Naive thymus-derived CD4-positive, alpha-beta T cell (primary cell): Measurements from ENCODE around the gene CTU1. TPM values are rescaled to one million over a fixed set of nuclear protein-coding genes. Genes with fewer than 3 reads are reported as not detected.

Experiments
- ATAC-seq: fragments of 150-1000 bp; cut with Tn5 transposase; 2 replicates; pipeline ENCODE4 v1.10.0; 2021; ENCODE audit warnings: mild to moderate bottlenecking, moderate library complexity
- CTCF ChIA-PET: fragments of 350-600 bp; sonication (Branson Sonifier 250); formaldehyde crosslinking; loops from one replicate; lab custom pipeline; 2021; ENCODE audit warnings: antibody characterized with exemption; lab: Charles Lee
- POLR2A ChIA-PET: fragments of 350-600 bp; sonication (Branson Sonifier 250); formaldehyde crosslinking; loops from one replicate; lab custom pipeline; 2021; ENCODE audit warnings: antibody characterized with exemption, inconsistent platforms; lab: Charles Lee
- DNase-seq, 9 donors: peaks; one replicate each; pipeline versions ENCODE4 v3.0.0 to v3.0.0-alpha.2; 2020 to 2022; ENCODE audit warnings: mixed read lengths in 1 of 9
- H3K27ac ChIP-seq: one replicate; pipeline ENCODE4 v1.7.0; 2013; ENCODE audit warnings: mild to moderate bottlenecking, low read depth, low read length, moderate library complexity
- H3K27me3 ChIP-seq, 2 donors: one replicate each; pipeline ENCODE4 v1.7.0; 2013; ENCODE audit warnings: low read length in 2 of 2, mild to moderate bottlenecking in 2 of 2, moderate library complexity in 2 of 2; ENCODE audit not compliant: control insufficient read depth in 2 of 2, insufficient read depth in 2 of 2
- H3K36me3 ChIP-seq, 3 experiments: 1 replicate in 2 of 3; 2 replicates in 1 of 3; pipeline ENCODE4 v1.7.0; 2013; ENCODE audit warnings: low read length in 3 of 3, mild to moderate bottlenecking in 3 of 3, moderate library complexity in 1 of 3; ENCODE audit not compliant: insufficient read depth in 3 of 3, control insufficient read depth in 2 of 3
- H3K4me1 ChIP-seq, 2 donors: one replicate each; pipeline ENCODE4 v1.7.0; 2013; ENCODE audit warnings: low read length in 2 of 2, mild to moderate bottlenecking in 2 of 2, moderate library complexity in 1 of 2; ENCODE audit not compliant: control insufficient read depth in 2 of 2, insufficient read depth in 2 of 2
- H3K4me3 ChIP-seq: 2 replicates; pipeline ENCODE4 v1.7.0; 2013; ENCODE audit warnings: mild to moderate bottlenecking, low read length
- H3K9me3 ChIP-seq, 3 experiments: 1 replicate in 2 of 3; 2 replicates in 1 of 3; pipeline ENCODE4 v1.7.0; 2013; ENCODE audit warnings: low read length in 3 of 3; ENCODE audit not compliant: control insufficient read depth in 2 of 3
- H3K27ac Mint-ChIP-seq, 9 donors: one replicate each; pipeline ENCODE4 v1.8.0; 2020 to 2022; ENCODE audit warnings: mixed read lengths in 9 of 9, mild to moderate bottlenecking in 8 of 9, moderate library complexity in 5 of 9, inconsistent platforms in 2 of 9
- H3K27me3 Mint-ChIP-seq, 5 donors: one replicate each; pipeline ENCODE4 v1.8.0; 2021 to 2022; ENCODE audit warnings: mixed read lengths in 5 of 5, mild to moderate bottlenecking in 1 of 5
- H3K36me3 Mint-ChIP-seq, 5 donors: one replicate each; pipeline ENCODE4 v1.8.0; 2020 to 2022; ENCODE audit warnings: mixed read lengths in 5 of 5, mild to moderate bottlenecking in 3 of 5, inconsistent platforms in 1 of 5
- H3K4me1 Mint-ChIP-seq, 7 donors: one replicate each; pipeline ENCODE4 v1.8.0; 2020 to 2022; ENCODE audit warnings: mixed read lengths in 7 of 7, mild to moderate bottlenecking in 3 of 7, inconsistent platforms in 1 of 7
- H3K4me3 Mint-ChIP-seq, 10 donors: one replicate each; pipeline ENCODE4 v1.8.0; 2020 to 2022; ENCODE audit warnings: mild to moderate bottlenecking in 10 of 10, mixed read lengths in 10 of 10, moderate library complexity in 6 of 10, inconsistent platforms in 2 of 10
- H3K9me3 Mint-ChIP-seq, 11 donors: one replicate each; pipeline ENCODE4 v1.8.0; 2020 to 2022; ENCODE audit warnings: mixed read lengths in 11 of 11, mild to moderate bottlenecking in 4 of 11, inconsistent platforms in 1 of 11, moderate library complexity in 1 of 11
- intact Hi-C, 2 donors: fragments of 100-400 bp; cut with micrococcal nuclease; formaldehyde crosslinking; loops; one replicate each; pipeline ENCODE4 v1.15.1; 2023
- polyA plus RNA-seq, 2 donors: library from polyadenylated mRNA; unstranded; fragments of 300-500 nt; fragmentation: Illumina TruSeq; gene quantifications; one replicate each; pipeline ENCODE4 v1.2.3, GENCODE V29; 2021
- total RNA-seq, 6 experiments: library from RNA in 5 of 6; stranded (reverse) in 5 of 6; gene quantifications; 1 replicate in 5 of 6; 2 replicates in 1 of 6; pipeline ENCODE4 v1.2.3 and lab custom pipeline; 2021 to 2026

Gene CTU1
- total and polyA plus RNA-seq, 7 experiments from 2014 or later: 3.0 to 11.8 (median 6.3) TPM

DNA sequence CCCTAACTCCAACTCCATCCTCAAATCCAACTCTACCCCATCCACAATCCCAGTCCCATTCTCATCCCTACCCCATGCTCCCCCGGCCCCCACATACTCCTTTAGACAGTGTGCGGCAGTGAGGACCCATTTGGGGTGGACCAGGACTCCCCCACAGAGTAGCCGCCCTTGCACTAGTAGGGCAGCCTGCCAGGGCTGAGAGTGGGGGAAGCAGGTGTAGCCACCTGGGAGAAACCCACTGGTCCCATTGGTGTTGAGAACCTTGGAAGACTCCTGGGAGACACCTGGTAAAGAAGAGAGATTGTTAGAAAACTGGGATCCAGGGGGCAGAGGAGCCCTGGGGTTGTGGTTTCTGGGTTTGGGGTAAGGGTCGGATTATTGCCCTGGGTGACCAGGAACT is 47.9 kb downstream of the CTU1 start:
- no peak for ATAC-seq
- peaks cover 0 to 13% (median 3%) of the 10 kb centered on the region in 11 donors for H3K9me3 Mint-ChIP-seq
- peaks cover 0 to 3% (median 3%) of the 10 kb centered on the region in 7 donors for H3K4me1 Mint-ChIP-seq
- no peak overlapping the region for H3K27ac ChIP-seq
- H3K4me3 ChIP-seq: no peak overlapping the region
- H3K9me3 ChIP-seq: no peaks in the 10 kb centered on the region
- no peak overlapping the region for H3K4me3 Mint-ChIP-seq
- no peaks in the 10 kb centered on the region for H3K4me1 ChIP-seq
- no peak for DNase-seq
- POLR2A ChIA-PET: no interaction called here
- peaks cover 21 to 60% (median 50%) of the 10 kb centered on the region in 5 donors for H3K27me3 Mint-ChIP-seq
- CTCF ChIA-PET: no interaction called here
- H3K27ac Mint-ChIP-seq: no peak overlapping the region
- intact Hi-C loops: no loop called here
- peaks cover 0 to 17% of the 10 kb centered on the region in 2 donors for H3K27me3 ChIP-seq
- H3K36me3 ChIP-seq: no peaks in the 10 kb centered on the region
- H3K36me3 Mint-ChIP-seq: peaks cover 0 to 11% (median 0%) of the 10 kb centered on the region in 5 donors

DNA sequence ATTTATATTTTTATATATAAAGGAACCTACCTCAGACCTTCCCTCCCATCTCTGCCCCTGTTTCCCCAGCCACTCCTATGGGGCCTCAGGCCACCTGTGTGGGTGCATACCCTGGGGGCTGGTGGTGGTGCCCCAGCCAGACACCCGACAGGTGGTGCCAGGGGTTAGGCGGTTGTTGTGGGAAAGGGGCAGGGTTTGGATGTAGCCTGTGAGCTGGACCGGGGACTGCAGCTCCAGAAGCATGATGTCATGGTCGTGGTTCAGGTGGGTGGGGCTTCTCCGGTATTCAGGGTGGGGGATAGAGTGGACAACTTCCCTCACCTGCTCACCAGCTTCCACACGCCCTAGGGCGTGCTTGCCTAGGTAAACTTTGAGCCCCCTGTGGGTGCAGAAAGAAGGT is 48.5 kb downstream of the CTU1 start:
- Histone ChIP-seq H3K4me1 (no peaks in the 10 kb centered on the region), H3K4me3 (no peak overlapping the region), H3K27me3 (peaks cover 0 to 12% of the 10 kb centered on the region in 2 donors), H3K36me3 (no peaks in the 10 kb centered on the region), H3K27ac (no peak overlapping the region), H3K9me3 (no peaks in the 10 kb centered on the region)
- Mint-ChIP-seq H3K36me3 (peaks cover 0 to 11% (median 0%) of the 10 kb centered on the region in 5 donors), H3K4me1 (peaks cover 0 to 1% (median 0%) of the 10 kb centered on the region in 7 donors), H3K27ac (no peak overlapping the region), H3K27me3 (peaks cover 19 to 63% (median 51%) of the 10 kb centered on the region in 5 donors), H3K4me3 (no peak overlapping the region), H3K9me3 (peaks cover 0 to 13% (median 3%) of the 10 kb centered on the region in 11 donors)
- DNase-seq: no peak
- CTCF ChIA-PET: no interaction called here
- no peak for ATAC-seq
- intact Hi-C loops: no loop called here
- POLR2A ChIA-PET: no interaction called here

DNA sequence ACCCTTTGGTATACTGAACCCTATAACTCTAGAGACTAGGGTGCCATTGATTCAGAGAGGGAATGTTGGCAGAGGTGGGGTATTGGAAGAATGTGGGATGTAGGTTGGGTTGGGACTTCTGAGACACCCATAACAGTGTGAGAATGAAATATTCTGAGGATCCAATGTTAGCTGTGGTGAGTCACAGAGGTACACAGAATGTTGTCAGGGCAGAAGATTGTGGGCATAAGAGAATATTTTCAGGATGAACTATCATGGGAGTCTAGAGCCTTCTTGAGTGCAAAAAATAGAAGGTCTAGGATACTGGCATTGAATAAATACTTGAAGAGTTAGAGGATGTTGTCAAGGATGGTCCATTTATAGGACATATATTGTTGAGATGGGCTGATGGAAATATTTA is 52.3 kb downstream of the CTU1 start:
- Mint-ChIP-seq H3K4me3 (no peak overlapping the region), H3K9me3 (peaks cover 0 to 2% (median 0%) of the 10 kb centered on the region in 11 donors), H3K4me1 (peaks cover 0 to 4% (median 0%) of the 10 kb centered on the region in 7 donors), H3K27me3 (peaks cover 19 to 58% (median 43%) of the 10 kb centered on the region in 5 donors), H3K36me3 (peaks cover 0 to under 1% (median 0%) of the 10 kb centered on the region in 5 donors), H3K27ac (no peak overlapping the region)
- Histone ChIP-seq H3K36me3 (no peaks in the 10 kb centered on the region), H3K4me1 (no peaks in the 10 kb centered on the region), H3K4me3 (no peak overlapping the region), H3K9me3 (no peaks in the 10 kb centered on the region), H3K27ac (no peak overlapping the region), H3K27me3 (no peaks in the 10 kb centered on the region)
- intact Hi-C loops: no loop called here
- ATAC-seq (no peak), DNase-seq (no peak)
- ChIA-PET POLR2A (no interaction called here), CTCF (no interaction called here)

Other genes starting within 250 kb of the CTU1 start
- not detected for gene KLK2, start 235.0 kb downstream of the CTU1 start, total RNA-seq
- gene KLK2, start 235.0 kb downstream of the CTU1 start, polyA plus RNA-seq: not detected
- gene KLK4, start 197.0 kb downstream of the CTU1 start, total RNA-seq: not detected
- not detected for gene KLK4, start 197.0 kb downstream of the CTU1 start, polyA plus RNA-seq
- gene KLK5, start 155.4 kb downstream of the CTU1 start, total RNA-seq: not detected
- gene KLK5, start 155.4 kb downstream of the CTU1 start, polyA plus RNA-seq: not detected
- gene KLK6, start 138.8 kb downstream of the CTU1 start, total RNA-seq: not detected
- gene KLK6, start 138.8 kb downstream of the CTU1 start, polyA plus RNA-seq: not detected
- gene KLK7, start 124.5 kb downstream of the CTU1 start, total RNA-seq: not detected
- not detected for gene KLK7, start 124.5 kb downstream of the CTU1 start, polyA plus RNA-seq
- gene KLK8, start 106.8 kb downstream of the CTU1 start, total RNA-seq: not detected
- gene KLK8, start 106.8 kb downstream of the CTU1 start, polyA plus RNA-seq: not detected
- gene KLK10, start 88.7 kb downstream of the CTU1 start, total RNA-seq: not detected
- gene KLK10, start 88.7 kb downstream of the CTU1 start, polyA plus RNA-seq: not detected
- gene KLK11, start 81.8 kb downstream of the CTU1 start, total RNA-seq: not detected
- not detected for gene KLK11, start 81.8 kb downstream of the CTU1 start, polyA plus RNA-seq
- gene KLK12, start 73.4 kb downstream of the CTU1 start, total RNA-seq: not detected
- not detected for gene KLK12, start 73.4 kb downstream of the CTU1 start, polyA plus RNA-seq
- not detected for gene KLK13, start 43.3 kb downstream of the CTU1 start, total RNA-seq
- gene KLK13, start 43.3 kb downstream of the CTU1 start, polyA plus RNA-seq: not detected
- under 1 TPM; 0.34 to 0.92 (median 0.66) TPM for gene KLK14, start 25.5 kb downstream of the CTU1 start, total RNA-seq
- gene KLK14, start 25.5 kb downstream of the CTU1 start, polyA plus RNA-seq: not detected
- gene SIGLEC9, start 16.5 kb upstream of the CTU1 start, total RNA-seq: 10 to 100 TPM in 1 of 5 experiments, 1 to 10 TPM in 3, under 1 TPM in 1; 0.34 to 26.8 (median 2.2) TPM
- under 1 TPM; 0.46 to 0.69 TPM for gene SIGLEC9, start 16.5 kb upstream of the CTU1 start, polyA plus RNA-seq
- gene SIGLEC7, start 33.9 kb upstream of the CTU1 start, total RNA-seq: 10 to 100 TPM in 1 of 5 experiments, under 1 TPM in 3, not detected in 1; 0.67 to 10.3 (median 0.83) TPM
- gene SIGLEC7, start 33.9 kb upstream of the CTU1 start, polyA plus RNA-seq: under 1 TPM in 1 of 2 donors, not detected in 1; 0.25 TPM
- 10 to 100 TPM in 2 of 5 experiments, 1 to 10 TPM in 1, under 1 TPM in 2; 0.51 to 59.2 (median 5.0) TPM for gene CD33, start 116.7 kb upstream of the CTU1 start, total RNA-seq
- gene CD33, start 116.7 kb upstream of the CTU1 start, polyA plus RNA-seq: not detected
- not detected for gene SIGLECL1, start 142.7 kb upstream of the CTU1 start, total RNA-seq
- gene SIGLECL1, start 142.7 kb upstream of the CTU1 start, polyA plus RNA-seq: not detected
- not detected for gene IGLON5, start 203.2 kb upstream of the CTU1 start, total RNA-seq
- gene IGLON5, start 203.2 kb upstream of the CTU1 start, polyA plus RNA-seq: not detected
- gene VSIG10L, start 233.7 kb upstream of the CTU1 start, total RNA-seq: 1 to 10 TPM in 1 of 5 experiments, under 1 TPM in 3, not detected in 1; 0.13 to 1.1 (median 0.44) TPM
- gene VSIG10L, start 233.7 kb upstream of the CTU1 start, polyA plus RNA-seq: not detected